KMS-11 (cell line): ENCODE measurements around the gene SUMO2.
A peak's percentile ranks its signal among the peaks of the same experiment; 100 is the strongest.

Experiments
- H2AFZ ChIP-seq: fragments of 200-600 bp; sonication (generic); 2 replicates; pipeline ENCODE4 v1.6.1; 2016; ENCODE audit warnings: antibody characterized with exemption, mixed run types, low read depth
- H3K27ac ChIP-seq: fragments of 200-600 bp; sonication (generic); 2 replicates; pipeline ENCODE4 v1.6.1; 2016; ENCODE audit warnings: mild to moderate bottlenecking, mixed run types
- H3K27me3 ChIP-seq: fragments of 200-600 bp; sonication (generic); 2 replicates; pipeline ENCODE4 v1.6.1; 2017; ENCODE audit warnings: mild to moderate bottlenecking, low read depth, mixed run types, moderate library complexity; ENCODE audit not compliant: insufficient read depth
- H3K36me3 ChIP-seq: fragments of 200-600 bp; sonication (generic); 2 replicates; pipeline ENCODE4 v1.6.1; 2017; ENCODE audit warnings: mild to moderate bottlenecking, mixed run types; ENCODE audit not compliant: insufficient read depth
- H3K4me1 ChIP-seq: fragments of 200-600 bp; sonication (generic); 2 replicates; pipeline ENCODE4 v1.6.1; 2016; ENCODE audit warnings: mild to moderate bottlenecking, low read depth, mixed run types; ENCODE audit not compliant: poor library complexity, severe bottlenecking
- H3K4me2 ChIP-seq: fragments of 200-600 bp; sonication (generic); 2 replicates; pipeline ENCODE4 v1.7.0; 2016; ENCODE audit warnings: mild to moderate bottlenecking, mixed run types
- H3K4me3 ChIP-seq: fragments of 200-600 bp; sonication (generic); IDR thresholded peaks from 2 replicates; pipeline ENCODE4 v1.6.1; 2017; ENCODE audit warnings: low read depth, low read length, mixed read lengths; ENCODE audit not compliant: insufficient read depth
- H3K79me2 ChIP-seq: fragments of 200-600 bp; sonication (generic); 2 replicates; pipeline ENCODE4 v1.6.1; 2016; ENCODE audit warnings: low read depth, mixed run types; ENCODE audit not compliant: insufficient read depth
- H3K9ac ChIP-seq: fragments of 200-600 bp; sonication (generic); 2 replicates; pipeline ENCODE4 v1.6.1; 2016; ENCODE audit warnings: mild to moderate bottlenecking, mixed run types
- H4K20me1 ChIP-seq: fragments of 200-600 bp; sonication (generic); 2 replicates; pipeline ENCODE4 v1.6.1; 2016; ENCODE audit warnings: mild to moderate bottlenecking, mixed run types; ENCODE audit not compliant: insufficient read depth
- CTCF ChIP-seq: fragments of 200-600 bp; sonication (generic); conservative IDR thresholded peaks from 2 replicates; pipeline ENCODE4 v1.6.1; 2017; ENCODE audit warnings: low read depth, mild to moderate bottlenecking, antibody characterized with exemption, low read length, moderate library complexity, mixed read lengths

SUMO2 gene

GRCh38 chr17:75152523-75152921, 30.2 kb downstream of the SUMO2 start:
- Histone ChIP-seq H3K4me1 (peaks cover 46% of the 10 kb centered on the region), H3K79me2 (peaks cover 67% of the 10 kb centered on the region), H3K4me2 (peak overlapping the region; percentile 83), H3K27me3 (no peaks in the 10 kb centered on the region), H3K4me3 (peak overlapping the region; percentile 25), H3K9ac (peak overlapping the region; percentile 78; the same call in 1 of the 2 replicates), H2AFZ (no peak overlapping the region), H3K27ac (no peak overlapping the region), H3K36me3 (peaks cover 6% of the 10 kb centered on the region; the same call in 1 of the 2 replicates), H4K20me1 (peaks cover 5% of the 10 kb centered on the region)
- TF ChIP-seq CTCF: no peak

- Histone ChIP-seq H3K36me3 (peaks cover 6% of the 10 kb centered on the region; the same call in 1 of the 2 replicates), H3K4me2 (peak overlapping the region; percentile 83), H3K4me1 (peaks cover 50% of the 10 kb centered on the region), H4K20me1 (peaks cover 5% of the 10 kb centered on the region), H3K27me3 (no peaks in the 10 kb centered on the region), H3K27ac (no peak overlapping the region), H3K9ac (no peak overlapping the region), H3K4me3 (no peak overlapping the region), H3K79me2 (peaks cover 73% of the 10 kb centered on the region), H2AFZ (no peak overlapping the region)
- no peak for TF ChIP-seq CTCF
Observed at GRCh38 chr17:75151930-75152329, 30.8 kb downstream of the SUMO2 start.

- no peak overlapping the region for H3K4me3 ChIP-seq
- no peak overlapping the region for H2AFZ ChIP-seq
- no peak overlapping the region for H3K9ac ChIP-seq
- H3K4me2 ChIP-seq: no peak overlapping the region
- H3K4me1 ChIP-seq: peaks cover 40% of the 10 kb centered on the region
- H3K27ac ChIP-seq: no peak overlapping the region
- H3K27me3 ChIP-seq: no peaks in the 10 kb centered on the region
- H4K20me1 ChIP-seq: peaks cover 5% of the 10 kb centered on the region
- peaks cover 62% of the 10 kb centered on the region for H3K79me2 ChIP-seq
- TF ChIP-seq CTCF: no peak
- peaks cover 17% of the 10 kb centered on the region; the same call in 1 of the 2 replicates for H3K36me3 ChIP-seq
Observed at GRCh38 chr17:75147878-75148546, 34.7 kb downstream of the SUMO2 start.

- Histone ChIP-seq H3K4me1 (peaks cover 27% of the 10 kb centered on the region), H3K36me3 (peaks cover 22% of the 10 kb centered on the region; the same call in 1 of the 2 replicates), H3K4me3 (no peak overlapping the region), H3K27me3 (no peaks in the 10 kb centered on the region), H3K79me2 (peaks cover 48% of the 10 kb centered on the region), H3K4me2 (no peak overlapping the region), H4K20me1 (peaks cover 5% of the 10 kb centered on the region), H3K9ac (no peak overlapping the region), H2AFZ (no peak overlapping the region), H3K27ac (no peak overlapping the region)
- TF ChIP-seq CTCF: no peak
Observed at GRCh38 chr17:75146592-75146991, 36.2 kb downstream of the SUMO2 start.
